IPS-NIHi7 (cell line): ENCODE measurements around the gene LILRA6.
"Not testable (repeated sequence)": the region's sequence is repeated elsewhere in the genome, so short reads cannot be mapped to it uniquely, and the experiment has no call there.

Source experiments
- DNase-seq: peaks from one replicate; pipeline ENCODE4 v3.0.0; 2012; ENCODE audit warnings: mixed read lengths; ENCODE audit errors: extremely low spot score

LILRA6 gene

GRCh38 chr19:54231077-54231931, 11.3 kb downstream of the LILRA6 start:
- DNase-seq = peak; percentile 98

- DNase-seq = no peak
These were observed 12.6 kb downstream of the LILRA6 start for GRCh38 chr19:54230031-54230430.

GRCh38 chr19:54229146-54229545, 13.4 kb downstream of the LILRA6 start:
- DNase-seq = no peak

GRCh38 chr19:54224619-54225018, 18.0 kb downstream of the LILRA6 start:
- not testable (repeated sequence) for DNase-seq

DNA sequence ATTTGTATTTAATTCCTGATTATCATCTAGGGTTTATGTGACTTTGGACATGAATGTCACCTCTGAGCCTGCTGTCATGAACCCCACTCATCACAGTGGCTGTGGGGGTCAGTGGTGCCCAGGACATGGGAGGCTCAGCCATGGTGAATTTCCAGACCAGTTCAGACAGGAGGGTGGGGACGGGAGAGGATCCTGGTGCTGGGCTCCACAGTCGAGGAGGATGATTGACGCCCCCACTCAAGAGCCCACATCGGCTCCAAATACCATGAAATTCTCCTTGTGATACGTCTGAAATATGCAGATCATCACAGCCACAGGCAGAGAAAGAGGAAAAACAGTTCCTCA, 18.7 kb downstream of the LILRA6 start:
- DNase-seq = not testable (repeated sequence)

DNA sequence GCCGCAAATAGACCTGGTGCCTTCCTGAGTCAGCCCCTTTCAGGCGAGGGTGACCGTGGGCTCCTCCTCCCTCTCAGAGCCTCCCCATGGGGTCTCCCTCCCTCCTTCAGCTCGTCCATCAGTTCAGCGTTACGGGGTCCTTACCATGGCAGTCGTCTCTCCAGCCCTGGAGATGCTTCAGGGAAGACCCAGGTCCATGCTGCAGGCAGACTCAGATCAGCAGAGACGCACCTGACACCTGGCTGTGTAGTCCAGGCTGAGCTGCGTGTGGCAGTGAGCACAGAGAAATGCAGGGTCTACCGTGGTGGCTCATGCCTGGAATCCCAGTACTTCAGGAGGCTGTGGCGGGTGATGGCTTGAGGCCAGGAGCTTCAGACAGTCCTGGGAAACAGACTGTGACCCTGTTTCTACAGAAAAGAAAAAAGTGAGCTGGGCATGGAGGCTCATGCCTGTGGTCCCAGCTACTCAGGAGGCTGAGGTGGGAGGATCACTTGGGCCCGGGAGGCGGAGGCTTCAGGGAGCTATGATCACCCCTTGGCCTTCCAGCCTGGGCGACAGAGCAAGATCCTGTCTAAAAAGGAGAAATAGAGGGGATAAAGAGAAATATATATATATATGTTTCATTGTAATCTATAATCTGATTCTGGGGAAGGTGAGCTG, 19.2 kb downstream of the LILRA6 start:
- not testable (repeated sequence) for DNase-seq

DNA sequence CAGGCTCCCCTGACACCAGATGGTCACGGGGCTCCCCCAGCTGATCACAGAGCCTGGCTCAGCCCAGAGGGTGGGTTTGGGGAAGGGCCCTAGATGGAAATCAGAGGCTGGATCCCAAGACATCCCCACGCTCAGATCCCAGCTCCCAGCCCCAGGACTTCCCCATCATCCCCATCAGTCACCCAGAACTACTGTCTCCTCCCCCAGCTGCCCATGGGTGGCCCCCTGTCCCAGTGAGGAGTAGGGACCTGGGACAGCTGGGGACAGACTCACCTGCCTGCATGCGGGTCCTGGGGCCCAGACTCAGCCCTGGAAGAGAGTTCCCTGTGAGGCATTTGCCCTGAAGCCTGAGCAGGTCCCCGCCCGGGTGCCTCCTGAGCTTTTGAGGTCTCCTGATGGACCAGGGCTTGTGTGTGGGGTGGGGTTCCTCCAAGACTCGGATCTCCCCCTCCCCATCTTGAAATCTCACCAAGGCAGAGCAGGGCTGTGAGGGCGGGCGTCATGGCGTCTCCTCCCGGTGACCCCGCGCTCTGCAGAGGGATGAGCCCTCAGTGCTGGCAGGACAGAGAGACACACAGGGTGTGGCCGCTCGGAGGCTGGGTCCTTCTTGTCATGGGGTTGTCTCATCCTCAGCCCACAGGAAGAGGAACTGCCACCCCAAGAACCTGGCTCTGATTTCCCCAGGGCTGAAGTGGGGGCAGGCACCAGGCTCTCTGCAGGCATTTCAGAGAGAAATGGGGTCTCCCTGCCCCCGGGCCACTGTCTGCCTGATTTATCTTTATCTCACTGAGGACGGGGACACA, 19.9 kb downstream of the LILRA6 start, which contains the start of gene LILRB3:
Gene LILRB3 (minus strand): TSS at position 534 of the 803 bp plus-strand sequence. CDS start 31 bp downstream, at position 503.
- DNase-seq = not testable (repeated sequence)

GRCh38 chr19:54221947-54222346, 20.6 kb downstream of the LILRA6 start:
- not testable (repeated sequence) for DNase-seq

GRCh38 chr19:54219702-54220101, 22.9 kb downstream of the LILRA6 start:
- not testable (repeated sequence) for DNase-seq

DNA sequence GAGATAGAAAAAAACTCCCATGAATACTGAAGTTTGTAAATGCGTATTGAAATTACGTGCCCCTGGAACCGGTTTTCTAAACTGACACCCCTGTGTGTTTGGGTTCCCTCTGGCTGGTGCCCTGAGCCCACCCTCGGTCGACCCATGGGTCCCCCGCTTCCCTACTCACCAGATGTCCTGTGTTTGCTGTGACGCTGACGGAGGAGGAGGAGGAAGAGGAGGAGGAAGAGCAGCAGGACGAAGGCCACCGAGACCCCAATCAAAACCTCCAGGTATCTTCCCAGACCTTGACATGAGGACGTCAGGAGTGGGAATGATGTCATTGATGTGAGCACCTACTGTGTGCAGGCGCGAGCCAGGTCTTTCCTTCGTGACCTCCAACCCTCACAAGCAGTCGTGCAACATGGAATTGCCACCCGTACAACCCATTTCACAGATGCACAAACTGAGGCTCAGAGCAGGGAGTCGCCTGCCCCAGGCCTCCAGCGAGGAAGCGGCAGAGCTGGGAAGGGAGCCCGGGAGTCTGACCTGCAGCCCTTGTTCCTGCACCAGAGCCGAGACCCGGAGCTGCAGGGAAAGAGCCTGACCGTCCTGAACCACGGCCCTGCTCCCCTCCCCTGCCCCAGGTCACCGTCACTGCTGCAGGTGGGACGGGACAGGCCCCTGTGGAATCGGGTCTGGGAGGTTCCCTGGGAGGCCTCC, 23.5 kb downstream of the LILRA6 start:
- DNase-seq = no peak

- no peak for DNase-seq
These were observed 24.3 kb downstream of the LILRA6 start for GRCh38 chr19:54218259-54218658.

DNA sequence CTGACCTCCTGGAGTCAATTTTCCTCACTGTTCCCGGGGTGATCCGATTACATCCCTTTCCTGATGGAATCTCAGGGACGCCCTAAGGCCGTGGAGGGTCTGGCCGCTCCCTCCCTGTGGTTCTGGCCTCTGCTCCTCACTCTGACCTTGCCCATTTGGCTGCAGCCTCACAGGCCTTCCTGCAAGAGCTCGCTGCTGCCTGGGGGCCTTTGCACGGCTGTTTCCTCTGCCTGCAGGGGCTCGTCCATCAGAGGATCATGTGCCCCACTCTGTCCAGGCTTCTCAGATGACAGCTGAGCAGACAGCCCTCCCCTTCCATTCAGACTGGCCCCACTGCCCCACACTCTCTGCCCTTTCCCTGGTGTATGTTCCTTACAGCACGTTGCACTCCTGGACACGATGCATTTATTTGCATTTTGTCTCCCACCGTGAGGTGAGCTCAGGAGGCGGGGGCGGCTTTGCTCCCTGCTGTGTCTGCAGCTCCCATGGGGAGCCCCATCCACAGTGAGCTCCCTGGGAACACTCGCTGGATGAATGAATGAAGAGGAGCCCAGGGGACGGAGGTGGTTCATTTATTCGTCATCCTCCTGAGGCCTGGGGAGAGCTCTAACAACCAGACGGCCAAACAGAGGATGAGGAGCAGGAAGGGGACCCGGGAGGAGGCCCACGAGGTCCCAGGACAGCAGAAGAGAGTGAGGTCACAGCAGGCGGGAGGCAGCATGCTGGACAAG, 24.9 kb downstream of the LILRA6 start:
- DNase-seq = not testable (repeated sequence)

- no peak for DNase-seq
These were observed 25.7 kb downstream of the LILRA6 start for GRCh38 chr19:54216869-54217268.

DNA sequence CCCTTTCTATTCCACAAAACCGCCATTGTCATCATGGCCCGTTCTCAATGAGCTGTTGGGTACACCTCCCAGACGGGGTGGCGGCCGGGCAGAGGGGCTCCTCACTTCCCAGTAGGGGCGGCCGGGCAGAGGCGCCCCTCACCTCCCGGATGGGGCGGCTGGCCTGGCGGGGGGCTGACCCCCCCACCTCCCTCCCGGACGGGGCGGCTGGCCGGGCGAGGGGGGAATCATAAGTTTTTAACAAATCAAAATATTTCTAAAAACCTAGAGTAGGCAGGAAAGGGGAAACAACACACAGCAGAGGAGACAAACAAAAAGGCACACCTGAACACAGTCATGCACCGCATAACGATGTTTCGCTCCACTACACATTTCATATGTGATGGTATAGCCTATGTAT, 27.9 kb downstream of the LILRA6 start:
- not testable (repeated sequence) for DNase-seq

DNA sequence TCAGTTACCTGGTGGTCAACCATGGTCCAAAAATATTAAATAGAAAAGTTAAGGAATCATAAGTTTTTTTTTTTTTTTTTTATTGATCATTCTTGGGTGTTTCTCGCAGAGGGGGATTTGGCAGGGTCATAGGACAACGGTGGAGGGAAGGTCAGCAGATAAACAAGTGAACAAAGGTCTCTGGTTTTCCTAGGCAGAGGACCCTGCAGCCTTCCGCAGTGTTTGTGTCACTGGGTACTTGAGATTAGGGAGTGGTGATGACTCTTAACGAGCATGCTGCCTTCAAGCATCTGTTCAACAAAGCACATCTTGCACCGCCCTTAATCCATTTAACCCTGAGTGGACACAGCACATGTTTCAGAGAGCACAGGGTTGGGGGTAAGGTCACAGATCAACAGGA, 28.4 kb downstream of the LILRA6 start:
- DNase-seq = not testable (repeated sequence)

- no peak for DNase-seq
These were observed 31.4 kb downstream of the LILRA6 start for GRCh38 chr19:54211235-54211634.

GRCh38 chr19:54209811-54210494, 32.6 kb downstream of the LILRA6 start:
- DNase-seq = peak; percentile 16

GRCh38 chr19:54209058-54209810, 33.4 kb downstream of the LILRA6 start:
- DNase-seq = peak; percentile 18

- DNase-seq = no peak
These were observed 33.9 kb downstream of the LILRA6 start for GRCh38 chr19:54208784-54209057.
